ENCODE measurements around the gene ZNF614. TPM values are rescaled to one million over a fixed set of nuclear protein-coding genes. Genes with fewer than 3 reads are reported as not detected.
A peak's percentile ranks its signal among the peaks of the same experiment; 100 is the strongest.

Gene ZNF614
- total RNA-seq, 1 experiment from 2014 or later, result 3.6 TPM

- peaks cover 8 to 9% of the 10 kb centered on the region in 2 experiments; a peak in 2 of 4 replicates for H3K9me3 ChIP-seq (ENCODE audit: control insufficient read depth in 1 of 2, insufficient read depth in 1 of 2, low read depth in 1 of 2, low read length in 2 of 2)
- no peaks in the 10 kb centered on the region for H3K27me3 ChIP-seq (ENCODE audit: insufficient read depth, low read length)
- H3K9me2 ChIP-seq (ENCODE audit: insufficient read depth), result no peaks in the 10 kb centered on the region
- intact Hi-C loops (cut with micrococcal nuclease), result no loop called here
- peaks cover 0 to 5% of the 10 kb centered on the region in 2 experiments; a peak in 1 of 4 replicates for H3K4me1 ChIP-seq (ENCODE audit: control insufficient read depth in 1 of 2, insufficient read depth in 2 of 2, low read length in 2 of 2)
- ATAC-seq (peak; percentile 70), DNase-seq (ENCODE audit: low read depth, low spot score) (peak; percentile 16)
- ChIA-PET RAD21 (ENCODE audit: low non-redundant PET in 1 of 2, low total read pairs in 2 of 2, uncharacterized antibody in 2 of 2, unreplicated experiment in 2 of 2) (no interaction called here), CTCF (no interaction called here), POLR2A (no interaction called here)
- peak within 1 kb of the TSS; percentile 25; the same call in 1 of the 2 replicates for H3K9ac ChIP-seq (ENCODE audit: low read length)
- H3K4me2 ChIP-seq (ENCODE audit: low read length), result peak within 1 kb of the TSS; percentile 54
- H4K20me1 ChIP-seq (ENCODE audit: insufficient read depth), result no peaks in the 10 kb centered on the region
- peak within 1 kb of the TSS; percentile 34 to 48 for H3K4me3 ChIP-seq (replicated peaks in 1 of 2; ENCODE audit: low read depth in 1 of 2, low read length in 2 of 2)
- no peak within 1 kb of the TSS for H3K27ac ChIP-seq (ENCODE audit: low read depth, low read length)
- TF ChIP-seq YY1 (IDR thresholded peaks at IDR 0.05; ENCODE audit: extremely low read depth, insufficient replicate concordance, low read depth, low read length) (peak; percentile 88), JUND (IDR thresholded peaks at IDR 0.05) (no peak)
- TF ChIP-seq, protein P1, sequence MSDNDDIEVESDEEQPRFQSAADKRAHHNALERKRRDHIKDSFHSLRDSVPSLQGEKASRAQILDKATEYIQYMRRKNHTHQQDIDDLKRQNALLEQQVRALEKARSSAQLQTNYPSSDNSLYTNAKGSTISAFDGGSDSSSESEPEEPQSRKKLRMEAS (IDR thresholded peaks at IDR 0.05), result peak; percentile 20; the same call in 1 of the 2 replicates
- no TSS peak for BruUV-seq (replicated peaks)
- H2AFZ ChIP-seq (ENCODE audit: low read depth, low read length, poor library complexity, severe bottlenecking), result no peak within 1 kb of the TSS
- no peaks in the 10 kb centered on the region for H3K79me2 ChIP-seq (ENCODE audit: insufficient read depth, low read length)
- no peaks in the 10 kb centered on the region for H3K36me3 ChIP-seq (ENCODE audit: control insufficient read depth in 1 of 2, insufficient read depth in 2 of 2, low read length in 2 of 2)
Measured at GRCh38 chr19:52048555-52049501, 20.6 kb upstream of the ZNF614 start, which contains the start of gene ZNF432. ZNF432 (minus strand) TSS chr19:52048838; CDS start chr19:52046868, 1,970 bp downstream.

GRCh38 chr19:52039169-52039568 is 11.0 kb upstream of the ZNF614 start:
- DNase-seq (ENCODE audit: low read depth, low spot score) (no peak), ATAC-seq (no peak)
- no peaks in the 10 kb centered on the region for H4K20me1 ChIP-seq (ENCODE audit: insufficient read depth)
- no peaks in the 10 kb centered on the region for H3K36me3 ChIP-seq (ENCODE audit: control insufficient read depth in 1 of 2, insufficient read depth in 2 of 2, low read length in 2 of 2)
- ChIA-PET CTCF (no interaction called here), POLR2A (no interaction called here), RAD21 (ENCODE audit: low non-redundant PET in 1 of 2, low total read pairs in 2 of 2, uncharacterized antibody in 2 of 2, unreplicated experiment in 2 of 2) (no interaction called here)
- no peak overlapping the region for H3K4me2 ChIP-seq (ENCODE audit: low read length)
- no peaks in the 10 kb centered on the region for H3K79me2 ChIP-seq (ENCODE audit: insufficient read depth, low read length)
- TF ChIP-seq JUND (IDR thresholded peaks at IDR 0.05), result no peak
- no peak overlapping the region for H3K4me3 ChIP-seq (replicated peaks in 1 of 2; ENCODE audit: low read depth in 1 of 2, low read length in 2 of 2)
- H3K4me1 ChIP-seq (ENCODE audit: control insufficient read depth in 1 of 2, insufficient read depth in 2 of 2, low read length in 2 of 2), result no peaks in the 10 kb centered on the region
- intact Hi-C loops (cut with micrococcal nuclease), result no loop called here
- H3K9ac ChIP-seq (ENCODE audit: low read length), result no peak overlapping the region
- BruUV-seq (replicated peaks), result no TSS peak
- peaks cover 15 to 18% of the 10 kb centered on the region in 2 experiments; a peak in 2 of 4 replicates for H3K9me3 ChIP-seq (ENCODE audit: control insufficient read depth in 1 of 2, insufficient read depth in 1 of 2, low read depth in 1 of 2, low read length in 2 of 2)
- no peak overlapping the region for H3K27ac ChIP-seq (ENCODE audit: low read depth, low read length)
- no peaks in the 10 kb centered on the region for H3K9me2 ChIP-seq (ENCODE audit: insufficient read depth)
- no peaks in the 10 kb centered on the region for H3K27me3 ChIP-seq (ENCODE audit: insufficient read depth, low read length)
- no peak overlapping the region for H2AFZ ChIP-seq (ENCODE audit: low read depth, low read length, poor library complexity, severe bottlenecking)

Data from HCT116 (cell line).